GM21526 (cell line): ENCODE data around the gene ZNF467.

Source experiments
- ATAC-seq: cut with Tn5 transposase; IDR thresholded peaks from one replicate; pipeline ENCODE4 v1.9.1; 2021; ENCODE audit warnings: moderate library complexity; ENCODE audit not compliant: unreplicated experiment, low FRiP score

The ZNF467 gene

GRCh38 chr7:149729983-149730801 lies 43.2 kb downstream of the ZNF467 start:
- no peak for ATAC-seq

DNA sequence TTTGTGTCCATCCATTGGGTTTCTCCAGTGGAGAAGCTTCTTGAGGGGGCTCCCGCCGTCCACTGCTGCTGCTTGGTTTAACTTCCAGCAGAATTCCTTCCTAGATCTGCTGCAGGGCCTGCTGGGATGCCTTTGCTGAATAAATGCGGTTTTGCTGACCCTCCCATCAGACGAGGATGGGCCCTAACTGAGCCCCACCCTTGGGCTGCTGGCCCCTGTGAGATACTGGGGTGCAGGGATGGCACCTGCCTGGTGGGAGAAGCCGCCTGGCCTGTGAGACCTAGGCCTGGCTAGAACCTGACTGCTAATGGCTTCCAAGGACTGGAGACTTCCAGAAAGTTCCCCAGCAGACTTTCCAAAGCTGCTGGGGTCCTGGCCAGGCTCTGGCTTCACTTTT lies 43.8 kb downstream of the ZNF467 start:
- ATAC-seq, result no peak

DNA sequence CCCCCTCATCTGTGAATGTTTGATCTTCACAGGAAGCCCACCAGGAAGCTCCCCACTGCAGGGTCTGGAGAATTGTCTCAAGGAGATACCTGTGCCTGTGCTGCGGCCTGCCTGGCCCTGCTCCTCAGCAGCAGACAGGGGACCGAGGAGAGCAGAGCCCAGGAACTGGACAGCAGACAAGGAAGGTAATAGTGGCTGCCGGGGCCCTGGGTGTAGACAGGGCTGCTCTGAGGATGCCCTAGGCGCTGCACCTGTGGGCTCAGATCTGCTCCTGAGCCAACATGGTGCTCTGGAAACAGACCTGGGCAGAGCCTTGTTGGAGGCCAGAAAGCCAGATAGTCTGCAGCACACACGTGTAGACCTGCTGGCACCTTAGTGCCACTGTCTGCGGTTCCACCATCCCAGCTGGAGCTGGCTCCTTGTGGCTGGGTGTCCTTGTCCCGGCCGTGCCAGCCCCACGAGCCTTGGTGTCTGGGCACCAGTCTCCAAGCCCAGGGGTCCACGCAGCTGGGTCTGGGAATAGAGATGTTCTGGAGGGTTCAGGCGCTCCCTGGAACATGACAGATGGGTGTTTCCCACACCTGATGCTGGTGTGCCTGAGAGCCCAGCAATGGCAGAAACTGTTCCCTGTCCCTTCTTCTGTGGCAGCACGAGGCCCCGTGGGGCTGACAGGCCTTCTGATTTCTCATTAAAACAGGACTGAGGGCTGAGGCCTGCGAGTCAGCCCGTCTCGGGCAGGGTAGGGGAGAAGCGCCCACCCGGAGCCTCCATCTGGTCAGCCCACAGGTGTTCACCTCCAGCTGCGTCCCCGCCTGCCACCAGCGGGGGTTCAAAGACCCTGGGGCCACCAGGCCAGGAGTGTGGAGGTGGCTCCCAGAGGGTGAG lies 44.7 kb downstream of the ZNF467 start:
- ATAC-seq, result no peak

GRCh38 chr7:149727899-149728476 lies 45.4 kb downstream of the ZNF467 start:
- ATAC-seq, result no peak

DNA sequence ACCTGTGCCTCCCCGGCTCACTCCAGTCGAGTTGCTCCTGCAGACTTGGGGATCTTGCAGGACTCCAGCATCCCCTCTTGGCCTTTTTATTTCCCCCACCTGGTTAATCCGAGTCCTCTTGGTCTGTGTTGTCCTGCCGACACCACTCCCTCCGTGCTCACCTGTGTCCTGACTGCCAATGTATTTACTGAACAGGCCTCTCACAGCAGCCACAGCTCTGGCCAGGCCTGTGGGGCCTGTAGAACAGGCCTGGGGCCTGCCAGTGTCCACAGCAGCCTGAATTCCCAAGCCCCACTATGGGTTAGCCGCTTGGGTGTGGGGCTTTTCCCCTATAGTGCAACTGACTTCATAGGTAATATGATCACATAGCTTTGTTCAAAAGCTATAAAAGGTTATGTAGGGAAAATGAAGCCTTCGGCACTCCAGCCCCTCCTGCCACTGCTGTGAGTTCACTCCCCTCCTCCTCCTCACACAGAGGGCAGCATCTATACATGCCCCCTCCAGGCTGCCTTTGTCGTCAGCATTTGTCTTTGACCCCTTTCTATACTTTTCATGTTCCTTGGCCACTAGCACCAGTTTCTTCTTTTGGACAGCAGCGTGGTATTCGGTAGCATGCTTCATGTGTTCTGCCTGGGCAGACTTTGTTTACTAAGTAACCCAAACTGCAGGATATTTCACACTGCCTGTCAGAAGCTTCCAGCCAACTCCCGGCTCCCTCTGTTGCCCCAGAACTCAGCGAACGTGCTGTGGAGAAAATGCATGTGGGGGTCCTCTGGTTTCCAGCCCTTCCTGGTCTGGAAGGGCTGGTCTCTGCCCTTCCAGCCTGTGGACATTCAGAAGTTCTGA lies 46.1 kb downstream of the ZNF467 start:
- ATAC-seq, result no peak

GRCh38 chr7:149725916-149726315 lies 47.5 kb downstream of the ZNF467 start:
- no peak for ATAC-seq

GRCh38 chr7:149725426-149725821 lies 48.0 kb downstream of the ZNF467 start:
- ATAC-seq, result no peak

DNA sequence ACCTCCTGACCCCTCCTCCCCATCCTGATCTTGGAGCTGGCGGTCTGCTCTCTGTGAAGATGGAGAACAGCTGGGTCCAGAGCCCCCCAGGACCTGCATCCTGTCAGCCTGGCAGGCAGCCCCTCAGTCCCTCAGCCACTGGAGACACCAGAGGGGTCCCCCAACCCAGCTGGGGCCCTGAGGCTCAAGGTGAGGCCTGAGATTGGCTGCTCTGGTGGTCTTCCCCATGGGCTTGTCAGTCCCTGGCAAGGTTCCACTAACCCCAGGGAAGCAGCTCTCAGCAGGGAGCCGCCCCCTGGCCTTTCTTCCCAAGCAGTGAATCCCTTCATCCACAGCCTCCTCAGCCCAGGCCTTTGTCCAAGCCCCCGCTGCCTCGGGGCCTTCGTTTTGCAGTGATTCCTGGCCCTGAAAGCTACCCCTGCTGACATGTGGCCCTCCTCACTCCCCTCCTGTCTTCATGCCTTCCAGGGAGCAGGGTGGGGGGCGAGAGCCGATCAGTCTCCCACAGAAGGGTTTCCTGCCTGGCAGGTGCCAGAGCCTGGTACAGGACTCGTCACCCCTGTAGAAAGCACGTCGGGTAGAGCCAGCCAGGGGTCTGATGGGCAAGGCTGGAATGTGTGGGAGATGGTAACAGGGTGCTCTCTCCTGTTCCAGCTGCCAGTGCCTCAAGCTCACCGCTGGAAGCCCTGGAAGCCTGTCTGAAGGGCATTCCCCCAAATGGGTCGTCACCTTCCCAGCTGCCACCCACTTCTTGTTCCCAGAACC lies 48.5 kb downstream of the ZNF467 start:
- no peak for ATAC-seq

- no peak for ATAC-seq
These were observed 49.4 kb downstream of the ZNF467 start for GRCh38 chr7:149723795-149724495.

DNA sequence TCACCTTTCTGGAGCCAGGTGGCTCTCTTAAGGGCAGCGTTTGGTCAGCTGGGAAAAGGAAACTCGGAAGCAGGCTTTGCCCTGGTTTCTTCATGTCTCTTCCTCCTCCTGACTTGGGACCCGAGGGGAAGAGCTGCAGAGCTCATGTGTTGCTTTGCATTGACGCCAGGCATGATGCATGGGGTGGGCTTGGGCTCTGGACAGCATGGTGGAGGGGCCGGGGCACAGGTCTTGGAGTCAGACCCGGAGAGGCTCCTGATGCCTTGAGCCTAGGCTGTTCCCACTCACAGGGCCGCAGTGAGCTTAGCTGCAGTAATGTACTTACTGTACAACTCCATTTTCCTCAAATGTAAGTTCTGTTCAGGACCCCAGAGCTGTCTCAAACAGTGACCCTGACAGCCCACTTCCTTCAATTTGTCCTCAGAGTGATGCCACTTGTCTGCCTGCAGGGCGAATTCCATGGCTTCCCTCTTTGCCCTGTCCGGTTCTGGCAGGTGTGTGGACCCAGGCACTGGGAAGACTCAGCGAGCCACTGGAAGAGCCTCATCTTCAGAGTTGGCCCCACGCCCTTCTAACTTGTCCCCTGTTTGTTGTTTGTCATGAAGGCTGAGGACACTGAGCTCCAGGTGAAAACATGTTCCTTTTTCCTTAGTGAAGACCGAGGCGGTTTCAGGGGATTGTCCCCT lies 50.2 kb downstream of the ZNF467 start:
- no peak for ATAC-seq

- no peak for ATAC-seq
These were observed 50.9 kb downstream of the ZNF467 start for GRCh38 chr7:149722356-149722957.

DNA sequence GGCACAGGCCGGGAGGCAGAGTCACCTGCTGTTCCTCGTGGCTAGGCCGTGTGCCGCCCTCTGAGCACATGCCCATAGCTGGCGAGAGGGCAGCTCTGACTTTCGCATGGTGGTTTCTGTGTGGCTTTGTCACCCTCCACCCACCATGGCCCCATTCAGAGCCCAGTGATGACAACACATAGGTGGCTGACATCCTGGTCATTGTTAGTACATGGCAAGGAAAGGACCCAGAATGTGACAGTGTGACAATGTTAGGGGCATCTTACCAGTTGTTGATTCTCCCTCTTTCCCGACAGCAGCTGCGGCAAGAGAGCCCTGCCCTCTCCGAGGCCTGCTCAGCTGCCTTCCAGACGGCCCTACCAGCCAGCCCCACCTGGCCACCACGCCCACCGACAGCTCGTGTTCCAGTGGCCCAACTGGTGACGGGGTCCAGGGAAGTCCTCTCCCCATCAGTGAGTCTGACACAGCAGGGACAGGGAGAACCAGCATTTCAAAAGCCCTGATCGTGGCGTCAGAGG lies 52.2 kb downstream of the ZNF467 start:
- no peak for ATAC-seq

DNA sequence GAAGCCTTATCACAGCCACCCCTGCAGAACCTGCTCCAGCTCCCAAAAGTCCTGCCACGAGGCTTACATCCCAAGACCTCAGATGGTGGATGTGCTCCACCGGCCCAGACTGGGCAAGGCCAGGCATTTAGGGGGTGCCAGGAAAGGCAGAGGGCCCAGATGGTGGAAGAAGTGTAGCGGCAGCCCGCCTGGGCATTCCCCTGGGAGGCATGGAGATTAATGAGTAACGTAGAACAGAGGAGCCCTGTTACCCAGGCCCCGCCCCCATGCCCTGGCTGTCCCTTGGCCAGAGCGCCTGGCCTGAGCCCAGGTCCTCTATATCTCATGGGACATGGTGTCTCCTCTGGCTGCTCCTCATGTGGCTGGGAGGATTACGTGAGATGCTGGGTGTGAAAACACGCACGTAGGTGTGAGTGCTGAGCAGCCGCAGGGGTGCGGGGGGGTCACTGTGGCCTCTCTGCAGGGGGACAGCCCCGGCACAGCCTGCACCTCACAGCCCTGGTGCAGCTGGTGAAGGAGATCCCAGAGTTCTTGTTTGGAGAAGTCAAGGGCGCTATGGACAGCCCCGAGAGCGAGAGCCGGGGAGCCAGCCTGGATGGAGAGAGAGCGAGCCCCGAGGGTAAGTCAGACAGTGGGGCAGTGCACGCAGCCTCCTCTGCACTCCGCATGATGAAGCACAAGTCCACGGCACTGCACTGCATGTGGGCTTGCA lies 52.9 kb downstream of the ZNF467 start:
- no peak for ATAC-seq

GRCh38 chr7:149719912-149720335 lies 53.5 kb downstream of the ZNF467 start:
- ATAC-seq, result no peak

DNA sequence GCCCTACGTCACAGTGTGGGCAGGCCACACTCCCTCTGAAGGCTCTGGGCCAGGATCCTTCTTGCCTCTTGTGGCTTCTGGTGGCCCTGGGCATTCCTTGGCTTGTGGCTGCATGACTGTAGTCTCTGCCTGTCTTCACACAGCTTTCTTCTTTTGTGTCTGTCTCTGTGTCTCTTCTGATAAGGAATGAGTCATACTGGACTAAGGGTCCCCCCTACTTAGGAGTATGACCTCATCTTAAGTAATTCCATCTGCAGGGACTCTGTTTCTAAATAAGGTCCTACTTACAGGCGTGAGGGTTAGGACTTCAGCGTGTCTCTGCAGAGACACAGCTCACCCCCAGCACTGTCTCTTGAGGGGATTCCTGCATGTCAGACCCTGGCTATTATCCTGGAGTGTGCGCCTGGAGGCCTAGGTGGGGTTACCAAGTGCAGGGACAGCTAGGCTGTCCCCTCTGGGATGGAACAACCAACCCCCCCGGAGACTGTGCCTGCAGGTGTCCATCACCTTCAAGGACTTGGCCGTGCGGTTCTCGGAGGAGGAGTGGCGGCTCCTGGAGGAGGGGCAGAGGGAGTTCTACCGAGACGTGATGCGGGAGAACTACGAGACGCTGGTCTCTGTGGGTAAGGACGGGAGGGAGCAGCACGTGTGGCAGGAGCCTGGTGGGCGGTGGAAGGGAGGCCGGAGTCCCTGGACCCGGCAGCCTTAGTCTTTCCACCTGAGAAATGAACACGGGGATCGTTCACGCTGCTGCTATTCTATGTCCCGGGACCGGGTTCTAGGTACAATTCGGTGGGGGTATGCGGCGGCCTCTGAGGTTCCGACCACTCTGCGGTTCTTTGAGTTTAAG lies 54.1 kb downstream of the ZNF467 start:
- ATAC-seq, result no peak

- no peak for ATAC-seq
These were observed 54.7 kb downstream of the ZNF467 start for GRCh38 chr7:149718730-149719049.
